Measurements from ENCODE around the gene DHRSX. TPM values are rescaled to one million over a fixed set of nuclear protein-coding genes. Genes with fewer than 3 reads are reported as not detected.
"Not testable (repeated sequence)": the region's sequence is repeated elsewhere in the genome, so short reads cannot be mapped to it uniquely, and the experiment has no call there.

DHRSX gene
- total RNA-seq, 3 donors from 2014 or later (not counting 1 experiment from before 2014, with no cell fraction given) = 21.5 to 26.1 (median 22.9) TPM

DNA sequence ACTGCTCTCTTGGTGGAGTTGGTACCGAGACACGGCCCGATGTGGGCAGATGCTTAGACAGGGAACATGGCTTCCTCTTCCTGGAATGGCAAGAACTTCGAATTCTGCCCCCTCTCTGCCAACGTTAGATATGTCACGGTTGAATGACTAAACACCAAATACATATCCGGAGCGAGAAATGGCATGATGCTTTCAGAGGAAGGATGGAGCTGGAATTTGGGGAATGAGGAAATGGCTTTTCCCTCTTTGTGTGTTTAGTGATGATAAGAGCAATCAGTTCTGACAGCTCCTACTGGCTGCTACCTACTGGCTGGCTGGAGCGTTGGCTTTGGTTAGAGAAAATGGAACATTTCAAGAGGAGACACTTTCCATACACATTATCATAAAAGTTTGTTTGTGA lies 140.0 kb downstream of the DHRSX start:
- Histone ChIP-seq H3K27ac (ENCODE audit: low read length) (no peak overlapping the region), H3K27me3 (ENCODE audit: control insufficient read depth, insufficient read depth, low read length) (no peaks in the 10 kb centered on the region), H3K36me3 (ENCODE audit: control insufficient read depth, insufficient read depth, low read length) (no peaks in the 10 kb centered on the region), H3K4me1 (ENCODE audit: control insufficient read depth, insufficient read depth, low read length) (no peaks in the 10 kb centered on the region), H3K4me3 (ENCODE audit: low read length) (no peak overlapping the region), H3K9me3 (ENCODE audit: control insufficient read depth, insufficient read depth, low read length) (no peaks in the 10 kb centered on the region)
- TF ChIP-seq, protein P1, sequence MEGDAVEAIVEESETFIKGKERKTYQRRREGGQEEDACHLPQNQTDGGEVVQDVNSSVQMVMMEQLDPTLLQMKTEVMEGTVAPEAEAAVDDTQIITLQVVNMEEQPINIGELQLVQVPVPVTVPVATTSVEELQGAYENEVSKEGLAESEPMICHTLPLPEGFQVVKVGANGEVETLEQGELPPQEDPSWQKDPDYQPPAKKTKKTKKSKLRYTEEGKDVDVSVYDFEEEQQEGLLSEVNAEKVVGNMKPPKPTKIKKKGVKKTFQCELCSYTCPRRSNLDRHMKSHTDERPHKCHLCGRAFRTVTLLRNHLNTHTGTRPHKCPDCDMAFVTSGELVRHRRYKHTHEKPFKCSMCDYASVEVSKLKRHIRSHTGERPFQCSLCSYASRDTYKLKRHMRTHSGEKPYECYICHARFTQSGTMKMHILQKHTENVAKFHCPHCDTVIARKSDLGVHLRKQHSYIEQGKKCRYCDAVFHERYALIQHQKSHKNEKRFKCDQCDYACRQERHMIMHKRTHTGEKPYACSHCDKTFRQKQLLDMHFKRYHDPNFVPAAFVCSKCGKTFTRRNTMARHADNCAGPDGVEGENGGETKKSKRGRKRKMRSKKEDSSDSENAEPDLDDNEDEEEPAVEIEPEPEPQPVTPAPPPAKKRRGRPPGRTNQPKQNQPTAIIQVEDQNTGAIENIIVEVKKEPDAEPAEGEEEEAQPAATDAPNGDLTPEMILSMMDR (IDR thresholded peaks at IDR 0.05) = no peak
- intact Hi-C loops (cut with micrococcal nuclease) = no loop called here
- H3K4me3 Mint-ChIP-seq = no peak overlapping the region
- H3K27me3 Mint-ChIP-seq (ENCODE audit: low read depth in 2 of 2) = no peaks in the 10 kb centered on the region
- ATAC-seq = no peak
- H3K9me3 Mint-ChIP-seq = peaks cover 0 to 3% of the 10 kb centered on the region in 2 donors
- H3K27ac Mint-ChIP-seq = no peak overlapping the region
- H3K36me3 Mint-ChIP-seq = no peaks in the 10 kb centered on the region
- peaks cover 0 to 5% of the 10 kb centered on the region in 2 donors for H3K4me1 Mint-ChIP-seq
- 93% methylated on average over 7 of the region's 9 CpGs for WGBS (ENCODE audit: insufficient coverage)
- no peak for DNase-seq

DNA sequence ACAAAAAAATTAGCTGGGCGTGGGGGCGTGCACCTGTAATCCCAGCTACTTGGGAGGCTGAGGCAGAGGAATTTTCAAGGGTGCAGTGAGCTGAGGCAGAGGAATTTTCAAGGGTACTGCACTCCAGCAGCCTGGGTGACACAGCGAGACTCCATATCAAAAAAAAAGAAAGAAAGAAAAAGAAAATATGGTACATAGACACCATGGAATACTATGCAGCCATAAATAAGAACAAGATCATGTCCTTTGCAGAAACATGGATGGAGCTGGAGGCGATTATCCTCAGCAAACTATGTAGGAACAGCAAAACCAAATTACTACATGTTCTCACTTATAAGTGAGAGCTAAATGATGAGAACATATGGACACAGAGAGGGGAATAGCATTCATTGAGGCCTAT lies 141.3 kb downstream of the DHRSX start:
- H3K36me3 Mint-ChIP-seq; H3K27ac ChIP-seq (ENCODE audit: low read length); H3K4me3 Mint-ChIP-seq; H3K27me3 ChIP-seq (ENCODE audit: control insufficient read depth, insufficient read depth, low read length); H3K27me3 Mint-ChIP-seq (ENCODE audit: low read depth in 2 of 2); H3K9me3 Mint-ChIP-seq; H3K4me3 ChIP-seq (ENCODE audit: low read length); intact Hi-C loops (cut with micrococcal nuclease); DNase-seq; H3K4me1 Mint-ChIP-seq; H3K36me3 ChIP-seq (ENCODE audit: control insufficient read depth, insufficient read depth, low read length); H3K4me1 ChIP-seq (ENCODE audit: control insufficient read depth, insufficient read depth, low read length); H3K27ac Mint-ChIP-seq; H3K9me3 ChIP-seq (ENCODE audit: control insufficient read depth, insufficient read depth, low read length); ATAC-seq: not testable (repeated sequence)
- WGBS (ENCODE audit: insufficient coverage) = 98% methylated on average over 2 of the region's 4 CpGs

DNA sequence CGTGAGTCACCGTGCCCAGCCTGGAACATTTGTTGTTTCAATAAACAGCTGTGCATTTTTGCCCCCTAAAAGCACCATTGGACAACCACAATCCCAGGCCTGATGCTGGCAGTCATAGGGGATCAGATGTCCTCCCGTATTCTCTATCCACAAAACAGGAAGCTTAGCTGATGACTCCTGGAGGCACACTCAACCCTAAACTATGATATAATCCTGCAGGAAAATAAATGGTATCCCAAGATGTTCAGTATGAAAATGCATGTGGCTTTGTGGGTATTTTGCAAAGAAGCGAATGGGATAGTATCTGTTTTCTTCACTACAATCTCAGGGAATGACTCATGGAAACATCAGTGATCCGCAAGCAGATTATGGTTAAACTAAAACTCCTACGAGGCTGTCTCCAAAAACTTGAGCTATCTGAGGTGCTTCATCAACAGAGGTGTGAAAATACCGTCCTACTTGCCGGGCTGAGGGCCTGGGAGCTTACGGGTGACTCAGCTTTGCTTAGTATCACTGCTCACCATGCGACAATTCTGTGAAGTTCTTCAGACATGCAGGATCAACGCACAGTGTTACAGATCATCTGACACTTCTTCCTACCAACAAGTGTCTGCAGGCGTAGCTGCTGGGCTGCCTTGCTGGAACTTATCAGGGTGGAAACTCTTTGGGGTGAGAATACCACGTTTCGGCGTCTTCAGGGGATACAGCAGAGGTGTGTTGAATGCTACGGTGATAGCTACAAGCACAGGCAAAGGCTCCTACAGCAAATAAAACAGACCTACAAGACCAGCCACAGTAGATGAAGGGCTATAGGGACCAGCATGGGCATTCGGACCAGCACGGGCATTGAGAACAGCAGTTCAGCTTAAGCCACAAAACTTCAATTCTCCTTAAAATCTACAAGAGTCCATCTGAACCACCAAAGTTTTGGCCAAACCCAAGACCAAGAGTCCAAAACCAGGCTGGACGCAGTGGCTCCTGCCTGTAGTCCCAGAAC lies 148.5 kb downstream of the DHRSX start:
- H3K27me3 ChIP-seq (ENCODE audit: control insufficient read depth, insufficient read depth, low read length) = no peaks in the 10 kb centered on the region
- H3K27ac ChIP-seq (ENCODE audit: low read length) = no peak overlapping the region
- H3K27ac Mint-ChIP-seq = no peak overlapping the region
- peaks cover 0 to 2% of the 10 kb centered on the region in 2 donors for H3K9me3 Mint-ChIP-seq
- H3K9me3 ChIP-seq (ENCODE audit: control insufficient read depth, insufficient read depth, low read length) = no peaks in the 10 kb centered on the region
- no peaks in the 10 kb centered on the region for H3K27me3 Mint-ChIP-seq (ENCODE audit: low read depth in 2 of 2)
- ATAC-seq (no peak), DNase-seq (no peak)
- no peak overlapping the region for H3K4me3 Mint-ChIP-seq
- H3K36me3 Mint-ChIP-seq = peaks cover 7% of the 10 kb centered on the region
- H3K4me3 ChIP-seq (ENCODE audit: low read length) = no peak overlapping the region
- TF ChIP-seq, protein P1 (IDR thresholded peaks at IDR 0.05) = no peak
- H3K4me1 Mint-ChIP-seq = peaks cover 5 to 7% of the 10 kb centered on the region in 2 donors
- no peaks in the 10 kb centered on the region for H3K4me1 ChIP-seq (ENCODE audit: control insufficient read depth, insufficient read depth, low read length)
- intact Hi-C loops (cut with micrococcal nuclease) = no loop called here
- 91% methylated on average over 19 of the region's 19 CpGs for WGBS (ENCODE audit: insufficient coverage)
- H3K36me3 ChIP-seq (ENCODE audit: control insufficient read depth, insufficient read depth, low read length) = no peaks in the 10 kb centered on the region

DNA sequence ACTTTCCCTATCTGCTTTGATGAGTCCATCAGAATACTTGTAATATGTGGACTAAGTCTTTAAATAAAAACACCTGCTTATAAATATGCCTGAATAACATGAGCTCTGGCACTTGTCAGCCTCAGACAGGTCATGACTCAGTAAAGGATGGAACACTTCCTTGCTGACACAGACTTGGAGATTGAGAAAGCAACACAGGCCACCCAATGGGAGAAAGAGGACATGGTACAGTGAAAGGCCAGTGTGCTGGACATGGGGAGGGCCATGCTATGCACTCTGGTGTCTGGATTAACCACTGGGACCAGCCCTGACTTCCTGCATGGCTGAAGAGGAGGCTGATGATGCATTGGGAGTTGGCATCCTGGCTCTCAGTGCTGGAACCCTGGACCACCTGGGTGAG lies 149.5 kb downstream of the DHRSX start:
- no peak overlapping the region for H3K27ac Mint-ChIP-seq
- H3K27me3 ChIP-seq (ENCODE audit: control insufficient read depth, insufficient read depth, low read length) = no peaks in the 10 kb centered on the region
- no peaks in the 10 kb centered on the region for H3K27me3 Mint-ChIP-seq (ENCODE audit: low read depth in 2 of 2)
- intact Hi-C loops (cut with micrococcal nuclease) = no loop called here
- no peak for ATAC-seq
- no peak overlapping the region for H3K27ac ChIP-seq (ENCODE audit: low read length)
- H3K9me3 ChIP-seq (ENCODE audit: control insufficient read depth, insufficient read depth, low read length) = no peaks in the 10 kb centered on the region
- H3K4me1 Mint-ChIP-seq = peaks cover 5% of the 10 kb centered on the region in 2 donors
- no peak overlapping the region for H3K4me3 ChIP-seq (ENCODE audit: low read length)
- TF ChIP-seq, protein P1 (IDR thresholded peaks at IDR 0.05) = no peak
- no peak overlapping the region for H3K4me3 Mint-ChIP-seq
- DNase-seq = no peak
- peaks cover 7% of the 10 kb centered on the region for H3K36me3 Mint-ChIP-seq
- peaks cover 0 to 2% of the 10 kb centered on the region in 2 donors for H3K9me3 Mint-ChIP-seq
- no peaks in the 10 kb centered on the region for H3K36me3 ChIP-seq (ENCODE audit: control insufficient read depth, insufficient read depth, low read length)
- no peaks in the 10 kb centered on the region for H3K4me1 ChIP-seq (ENCODE audit: control insufficient read depth, insufficient read depth, low read length)

DNA sequence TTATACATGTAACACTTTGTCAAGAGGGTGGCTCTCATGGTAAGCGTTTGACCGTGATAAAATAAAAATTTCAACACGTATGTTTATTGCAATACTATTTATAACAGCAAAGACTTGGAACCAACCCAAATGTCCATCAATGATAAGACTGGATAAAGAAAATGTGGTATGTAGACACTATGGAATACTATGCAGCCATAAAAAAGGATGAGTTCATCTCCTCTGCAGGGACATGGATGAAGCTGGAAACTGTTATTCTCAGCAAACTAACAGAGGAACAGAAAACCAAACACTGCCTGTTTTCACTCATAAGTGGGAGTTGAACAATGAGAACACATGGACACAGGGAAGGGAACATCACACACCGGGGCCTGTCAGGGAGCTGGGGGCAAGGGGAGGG lies 150.1 kb downstream of the DHRSX start:
- ATAC-seq; H3K4me3 Mint-ChIP-seq; H3K27ac Mint-ChIP-seq; H3K9me3 Mint-ChIP-seq; H3K4me3 ChIP-seq (ENCODE audit: low read length); H3K4me1 ChIP-seq (ENCODE audit: control insufficient read depth, insufficient read depth, low read length); H3K9me3 ChIP-seq (ENCODE audit: control insufficient read depth, insufficient read depth, low read length); H3K27me3 ChIP-seq (ENCODE audit: control insufficient read depth, insufficient read depth, low read length); H3K4me1 Mint-ChIP-seq; DNase-seq; H3K36me3 Mint-ChIP-seq; H3K36me3 ChIP-seq (ENCODE audit: control insufficient read depth, insufficient read depth, low read length); H3K27me3 Mint-ChIP-seq (ENCODE audit: low read depth in 2 of 2); intact Hi-C loops (cut with micrococcal nuclease); H3K27ac ChIP-seq (ENCODE audit: low read length): not testable (repeated sequence)
- 96% methylated on average over 1 of the region's 4 CpGs for WGBS (ENCODE audit: insufficient coverage)

DNA sequence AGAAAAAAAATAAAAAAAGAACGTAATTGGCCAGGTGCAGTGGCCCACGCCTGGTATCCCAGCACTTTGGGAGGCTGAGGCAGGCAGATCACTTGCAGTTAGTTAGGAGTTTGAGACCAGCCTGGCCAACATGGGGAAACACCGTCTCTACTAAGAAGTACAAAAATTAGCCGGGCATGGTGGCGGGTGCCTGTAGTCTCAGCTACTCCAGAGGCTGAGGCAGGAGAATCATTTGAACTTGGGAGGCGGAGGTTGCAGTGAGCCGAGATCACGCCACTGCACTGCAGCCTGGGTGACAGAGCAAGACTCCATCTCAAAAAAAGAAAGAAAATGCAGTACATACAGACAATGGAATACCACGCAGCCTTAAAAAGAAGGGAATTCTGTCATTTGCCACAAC lies 150.7 kb downstream of the DHRSX start:
- H3K27me3 ChIP-seq (ENCODE audit: control insufficient read depth, insufficient read depth, low read length); H3K36me3 ChIP-seq (ENCODE audit: control insufficient read depth, insufficient read depth, low read length); H3K27ac Mint-ChIP-seq; H3K27me3 Mint-ChIP-seq (ENCODE audit: low read depth in 2 of 2); H3K27ac ChIP-seq (ENCODE audit: low read length); H3K4me3 Mint-ChIP-seq; H3K36me3 Mint-ChIP-seq; H3K4me1 ChIP-seq (ENCODE audit: control insufficient read depth, insufficient read depth, low read length); intact Hi-C loops (cut with micrococcal nuclease); H3K9me3 Mint-ChIP-seq; H3K4me3 ChIP-seq (ENCODE audit: low read length); H3K4me1 Mint-ChIP-seq; DNase-seq; H3K9me3 ChIP-seq (ENCODE audit: control insufficient read depth, insufficient read depth, low read length); ATAC-seq: not testable (repeated sequence)
- WGBS (ENCODE audit: insufficient coverage) = 99% methylated on average over 9 of the region's 9 CpGs
